Breast epithelium (tissue), 3 donors: ENCODE results near the gene GPR39.

Experiments
- POLR2AphosphoS5 ChIP-seq, 3 donors: sonication (generic); formaldehyde crosslinking; IDR thresholded peaks; one replicate each; pipeline ENCODE4 v1.6.1; 2017; ENCODE audit warnings: antibody characterized with exemption in 3 of 3
- TF ChIP-seq, protein P1 (sequence below), 3 donors: fragments of 450-650 bp; IDR thresholded peaks; one replicate each; pipeline ENCODE4 v1.5.1; 2016 to 2017; ENCODE audit warnings: antibody characterized with exemption in 3 of 3, mild to moderate bottlenecking in 3 of 3, moderate library complexity in 3 of 3

- TF ChIP-seq, protein P1, sequence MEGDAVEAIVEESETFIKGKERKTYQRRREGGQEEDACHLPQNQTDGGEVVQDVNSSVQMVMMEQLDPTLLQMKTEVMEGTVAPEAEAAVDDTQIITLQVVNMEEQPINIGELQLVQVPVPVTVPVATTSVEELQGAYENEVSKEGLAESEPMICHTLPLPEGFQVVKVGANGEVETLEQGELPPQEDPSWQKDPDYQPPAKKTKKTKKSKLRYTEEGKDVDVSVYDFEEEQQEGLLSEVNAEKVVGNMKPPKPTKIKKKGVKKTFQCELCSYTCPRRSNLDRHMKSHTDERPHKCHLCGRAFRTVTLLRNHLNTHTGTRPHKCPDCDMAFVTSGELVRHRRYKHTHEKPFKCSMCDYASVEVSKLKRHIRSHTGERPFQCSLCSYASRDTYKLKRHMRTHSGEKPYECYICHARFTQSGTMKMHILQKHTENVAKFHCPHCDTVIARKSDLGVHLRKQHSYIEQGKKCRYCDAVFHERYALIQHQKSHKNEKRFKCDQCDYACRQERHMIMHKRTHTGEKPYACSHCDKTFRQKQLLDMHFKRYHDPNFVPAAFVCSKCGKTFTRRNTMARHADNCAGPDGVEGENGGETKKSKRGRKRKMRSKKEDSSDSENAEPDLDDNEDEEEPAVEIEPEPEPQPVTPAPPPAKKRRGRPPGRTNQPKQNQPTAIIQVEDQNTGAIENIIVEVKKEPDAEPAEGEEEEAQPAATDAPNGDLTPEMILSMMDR (IDR thresholded peaks at IDR 0.05) = no peak
- TF ChIP-seq POLR2AphosphoS5 (IDR thresholded peaks at IDR 0.05) = no peak
These were observed 45.6 kb downstream of the GPR39 start for GRCh38 chr2:132462236-132462635.
